Measurements from ENCODE around the gene B9D1.

- TF ChIP-seq, protein P1, sequence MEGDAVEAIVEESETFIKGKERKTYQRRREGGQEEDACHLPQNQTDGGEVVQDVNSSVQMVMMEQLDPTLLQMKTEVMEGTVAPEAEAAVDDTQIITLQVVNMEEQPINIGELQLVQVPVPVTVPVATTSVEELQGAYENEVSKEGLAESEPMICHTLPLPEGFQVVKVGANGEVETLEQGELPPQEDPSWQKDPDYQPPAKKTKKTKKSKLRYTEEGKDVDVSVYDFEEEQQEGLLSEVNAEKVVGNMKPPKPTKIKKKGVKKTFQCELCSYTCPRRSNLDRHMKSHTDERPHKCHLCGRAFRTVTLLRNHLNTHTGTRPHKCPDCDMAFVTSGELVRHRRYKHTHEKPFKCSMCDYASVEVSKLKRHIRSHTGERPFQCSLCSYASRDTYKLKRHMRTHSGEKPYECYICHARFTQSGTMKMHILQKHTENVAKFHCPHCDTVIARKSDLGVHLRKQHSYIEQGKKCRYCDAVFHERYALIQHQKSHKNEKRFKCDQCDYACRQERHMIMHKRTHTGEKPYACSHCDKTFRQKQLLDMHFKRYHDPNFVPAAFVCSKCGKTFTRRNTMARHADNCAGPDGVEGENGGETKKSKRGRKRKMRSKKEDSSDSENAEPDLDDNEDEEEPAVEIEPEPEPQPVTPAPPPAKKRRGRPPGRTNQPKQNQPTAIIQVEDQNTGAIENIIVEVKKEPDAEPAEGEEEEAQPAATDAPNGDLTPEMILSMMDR (IDR thresholded peaks at IDR 0.05): no peak
- TF ChIP-seq POLR2A (IDR thresholded peaks at IDR 0.05): no peak
Observed at GRCh38 chr17:19298569-19299213, 63.8 kb downstream of the B9D1 start.

Measured in uterus (tissue), 2 donors.